Thyroid gland (tissue), 4 donors: Measurements from ENCODE around the gene LAMTOR4. TPM values are rescaled to one million over a fixed set of nuclear protein-coding genes. Genes with fewer than 3 reads are reported as not detected.

Experiments used
- DNase-seq, 2 donors: peaks; one replicate each; pipeline ENCODE4 v3.0.0-alpha.2; 2019
- H3K27ac ChIP-seq, 3 donors: fragments of 200-600 bp; sonication (generic); 1 replicate in 2 of 3; 2 replicates in 1 of 3; pipeline ENCODE4 v1.5.1; 2016 to 2019; ENCODE audit warnings: mild to moderate bottlenecking in 1 of 3, moderate library complexity in 1 of 3
- H3K27me3 ChIP-seq: fragments of 200-600 bp; sonication (generic); one replicate; pipeline ENCODE4 v1.5.1; 2019
- H3K36me3 ChIP-seq, 2 donors: fragments of 200-600 bp; sonication (generic); one replicate each; pipeline ENCODE4 v1.5.1; 2016 to 2019
- H3K4me1 ChIP-seq, 2 donors: fragments of 200-600 bp; sonication (generic); one replicate each; pipeline ENCODE4 v1.5.1; 2017 to 2019
- H3K4me3 ChIP-seq, 3 donors: fragments of 200-600 bp; sonication (generic); replicated peaks in 1 of 3; 1 replicate in 2 of 3; 2 replicates in 1 of 3; pipeline ENCODE4 v1.5.1; 2016; ENCODE audit warnings: mild to moderate bottlenecking in 1 of 3
- H3K9me3 ChIP-seq: fragments of 200-600 bp; sonication (generic); one replicate; pipeline ENCODE4 v1.5.1; 2017
- CTCF ChIP-seq, 6 experiments: fragments of 200-600 bp in 3 of 6; fragments of 450-650 bp in 3 of 6; sonication (generic) in 3 of 6; IDR thresholded peaks; one replicate each; pipeline ENCODE4 v1.5.1; 2016 to 2019; ENCODE audit warnings: antibody characterized with exemption in 6 of 6, mild to moderate bottlenecking in 2 of 6, inconsistent platforms in 1 of 6, moderate library complexity in 1 of 6
- POLR2A ChIP-seq, 2 donors: fragments of 450-650 bp; IDR thresholded peaks; one replicate each; pipeline ENCODE4 v1.6.1; 2017; ENCODE audit warnings: antibody characterized with exemption in 2 of 2, mild to moderate bottlenecking in 2 of 2, moderate library complexity in 1 of 2
- WGBS, 2 donors: methylation state at CpG; one replicate each; pipeline ENCODE4 v1.1.5; 2017; 5-methylcytosine and 5-hydroxymethylcytosine counted together
- intact Hi-C: fragments of 100-400 bp; cut with DNase I; formaldehyde crosslinking; loops from one replicate; pipeline ENCODE4 v1.15.1; 2023
- total RNA-seq, 4 donors: library from RNA; depleted of rRNA; stranded (reverse); fragments of >200 nt; gene quantifications; one replicate each; pipeline ENCODE4 v1.2.3, GENCODE V29; 2016

The LAMTOR4 gene
- total RNA-seq, 4 donors from 2014 or later: 69.7 to 264 (median 204) TPM

GRCh38 chr7:100147278-100147677 is 1.4 kb upstream of the LAMTOR4 start:
- TF ChIP-seq POLR2A (IDR thresholded peaks at IDR 0.05) (no peak), CTCF (IDR thresholded peaks at IDR 0.05) (no peak)
- Histone ChIP-seq H3K4me1 (peaks cover 0 to 7% of the 10 kb centered on the region in 2 donors), H3K27me3 (no peaks in the 10 kb centered on the region), H3K4me3 (no peak overlapping the region), H3K36me3 (no peaks in the 10 kb centered on the region), H3K27ac (no peak overlapping the region), H3K9me3 (no peaks in the 10 kb centered on the region)
- WGBS, 2 donors: 92 to 98% methylated on average over 2 of the region's 2 CpGs
- DNase-seq: no peak
- intact Hi-C loops: no loop called here

GRCh38 chr7:100148225-100148558 is 526 bp upstream of the LAMTOR4 start:
- intact Hi-C loops: no loop called here
- TF ChIP-seq POLR2A (IDR thresholded peaks at IDR 0.05) (no peak), CTCF (IDR thresholded peaks at IDR 0.05) (no peak)
- Histone ChIP-seq H3K4me3 (no peak overlapping the region), H3K27me3 (no peaks in the 10 kb centered on the region), H3K9me3 (no peaks in the 10 kb centered on the region), H3K4me1 (peaks cover 0 to 7% of the 10 kb centered on the region in 2 donors), H3K27ac (peak overlapping the region in 2 of 3 donors; percentile 10 to 28), H3K36me3 (no peaks in the 10 kb centered on the region)
- DNase-seq: no peak
- 25 to 32% methylated on average over 14 of the region's 14 CpGs for WGBS, 2 donors

GRCh38 chr7:100152404-100152803 is 3.7 kb downstream of the LAMTOR4 start:
- TF ChIP-seq CTCF (IDR thresholded peaks at IDR 0.05) (no peak), POLR2A (IDR thresholded peaks at IDR 0.05) (no peak)
- Histone ChIP-seq H3K4me3 (no peak overlapping the region), H3K27me3 (no peaks in the 10 kb centered on the region), H3K9me3 (no peaks in the 10 kb centered on the region), H3K27ac (no peak overlapping the region), H3K4me1 (peaks cover 2 to 14% of the 10 kb centered on the region in 2 donors), H3K36me3 (peaks cover 0 to 8% of the 10 kb centered on the region in 2 donors)
- no peak for DNase-seq
- intact Hi-C loops: no loop called here

- H3K36me3 ChIP-seq: peaks cover 0 to 8% of the 10 kb centered on the region in 2 donors
- H3K9me3 ChIP-seq: no peaks in the 10 kb centered on the region
- no peak overlapping the region for H3K27ac ChIP-seq
- H3K27me3 ChIP-seq: no peaks in the 10 kb centered on the region
- no peak overlapping the region for H3K4me3 ChIP-seq
- peaks cover 9 to 20% of the 10 kb centered on the region in 2 donors for H3K4me1 ChIP-seq
- WGBS, 2 donors: 91 to 92% methylated on average over 16 to 17 of the region's 18 CpGs
- intact Hi-C loops: no loop called here
- TF ChIP-seq CTCF (IDR thresholded peaks at IDR 0.05) (no peak), POLR2A (IDR thresholded peaks at IDR 0.05) (no peak)
- no peak for DNase-seq
Observed at GRCh38 chr7:100152937-100153666, 4.4 kb downstream of the LAMTOR4 start.

GRCh38 chr7:100153708-100154535 is 5.2 kb downstream of the LAMTOR4 start:
- DNase-seq: no peak
- Histone ChIP-seq H3K4me1 (peaks cover 11 to 20% of the 10 kb centered on the region in 2 donors), H3K36me3 (peaks cover 0 to 8% of the 10 kb centered on the region in 2 donors), H3K27ac (no peak overlapping the region), H3K4me3 (no peak overlapping the region), H3K27me3 (no peaks in the 10 kb centered on the region), H3K9me3 (no peaks in the 10 kb centered on the region)
- 86 to 91% methylated on average over 16 of the region's 16 CpGs for WGBS, 2 donors
- intact Hi-C loops: no loop called here
- no peak for TF ChIP-seq CTCF (IDR thresholded peaks at IDR 0.05)
